Activated CD8-positive, alpha-beta T cell treated with anti-CD3 and anti-CD28 coated beads, Interleukin-2, amount 10 ng/mL, durations not matched to agents 7 days and 5 days (primary cell): Measurements from ENCODE around the gene BICDL1. TPM values are rescaled to one million over a fixed set of nuclear protein-coding genes. Genes with fewer than 3 reads are reported as not detected.

ENCODE experiments used
- ATAC-seq: fragments of 150-1000 bp; cut with Tn5 transposase; one replicate; pipeline ENCODE4 v1.10.0; 2021; ENCODE audit warnings: moderate library complexity
- CTCF ChIA-PET: fragments of 350-600 bp; sonication (Branson Sonifier 250); formaldehyde crosslinking; loops from one replicate; lab custom pipeline; 2021; ENCODE audit warnings: antibody characterized with exemption; lab: Charles Lee
- POLR2A ChIA-PET: fragments of 350-600 bp; sonication (Branson Sonifier 250); formaldehyde crosslinking; loops from one replicate; lab custom pipeline; 2021; ENCODE audit warnings: antibody characterized with exemption; lab: Charles Lee
- DNase-seq: peaks from one replicate; pipeline ENCODE4 v3.0.0-alpha.2; 2020
- H3K27ac Mint-ChIP-seq: one replicate; pipeline ENCODE4 v1.8.0; 2021; ENCODE audit warnings: mild to moderate bottlenecking, mixed read lengths
- H3K27me3 Mint-ChIP-seq: one replicate; pipeline ENCODE4 v1.8.0; 2021; ENCODE audit warnings: low read depth, mixed read lengths
- H3K36me3 Mint-ChIP-seq: one replicate; pipeline ENCODE4 v1.8.0; 2021; ENCODE audit warnings: low read depth, mixed read lengths
- H3K4me1 Mint-ChIP-seq: one replicate; pipeline ENCODE4 v1.8.0; 2021; ENCODE audit warnings: low read depth, mixed read lengths
- H3K4me3 Mint-ChIP-seq: one replicate; pipeline ENCODE4 v1.8.0; 2021; ENCODE audit warnings: mild to moderate bottlenecking, mixed read lengths
- H3K9me3 Mint-ChIP-seq: one replicate; pipeline ENCODE4 v1.8.0; 2022; ENCODE audit warnings: mixed read lengths; ENCODE audit not compliant: insufficient read depth
- total RNA-seq, 2 experiments: library from RNA; stranded (reverse); gene quantifications; one replicate each; pipeline ENCODE4 v1.2.3, GENCODE V29; 2021

Gene BICDL1
- total RNA-seq, 2 experiments from 2014 or later = 62.4 to 64.8 TPM

DNA sequence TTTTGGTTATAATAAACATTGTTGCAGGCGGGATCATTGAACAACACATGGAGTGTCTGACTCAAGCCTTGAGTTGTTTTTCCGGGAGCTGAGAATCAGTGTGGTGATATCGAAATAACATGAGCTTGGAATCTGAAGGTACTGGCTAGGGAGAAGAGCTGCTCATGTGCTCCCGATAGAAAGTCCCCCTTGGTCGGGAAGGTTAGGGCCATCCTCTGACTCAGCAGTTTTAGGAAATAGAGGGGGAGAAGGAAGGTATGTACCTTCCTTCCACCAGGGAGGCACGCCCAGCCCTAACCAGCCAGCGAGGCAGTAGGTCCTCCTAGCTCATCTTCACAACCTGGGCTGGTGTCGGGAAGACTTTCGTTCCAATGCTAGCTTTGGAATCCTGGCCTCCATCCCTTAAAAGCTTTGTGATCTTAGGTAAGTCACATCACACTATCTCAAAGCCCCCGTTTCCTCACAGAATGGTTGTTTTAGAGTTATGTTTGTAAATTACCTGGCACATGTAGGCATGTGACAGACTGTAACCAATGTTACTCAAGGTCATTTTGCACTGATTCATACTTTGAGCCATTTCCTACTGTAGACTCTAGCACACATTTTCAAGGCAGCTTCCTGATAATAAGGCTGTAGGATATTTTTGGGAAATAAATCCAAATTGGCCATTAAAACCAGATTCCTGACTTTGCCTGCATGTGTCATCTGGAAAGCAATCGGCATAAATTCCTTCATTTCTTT is 129.5 kb downstream of the BICDL1 start:
- H3K4me1 Mint-ChIP-seq = peaks cover 71% of the 10 kb centered on the region
- ChIA-PET POLR2A (interaction anchor here (1.0 to 10.6 kb wide), 6 partner anchors 8 to 184 kb away, joined by 3 to 82 read pairs (median 5); partner anchors contain the start of genes RNU4-1, RNU4-2 and RPLP0), CTCF (interaction anchor here (0.7 to 4.3 kb wide), 7 partner anchors 8 to 110 kb away, joined by 3 to 28 read pairs (median 4); partner anchors contain the start of gene RPLP0)
- no peaks in the 10 kb centered on the region for H3K9me3 Mint-ChIP-seq
- H3K36me3 Mint-ChIP-seq = peaks cover 41% of the 10 kb centered on the region
- peak overlapping the region; percentile 81 for H3K4me3 Mint-ChIP-seq
- no peak for DNase-seq
- ATAC-seq = no peak
- H3K27ac Mint-ChIP-seq = peak overlapping the region; percentile 78
- no peaks in the 10 kb centered on the region for H3K27me3 Mint-ChIP-seq

GRCh38 chr12:120119271-120119973 is 130.4 kb downstream of the BICDL1 start:
- Mint-ChIP-seq H3K4me3 (peak overlapping the region; percentile 32), H3K27ac (peak overlapping the region; percentile 8), H3K36me3 (peaks cover 34% of the 10 kb centered on the region), H3K4me1 (peaks cover 76% of the 10 kb centered on the region), H3K9me3 (no peaks in the 10 kb centered on the region), H3K27me3 (no peaks in the 10 kb centered on the region)
- ChIA-PET POLR2A (interaction anchor here (1.0 to 10.6 kb wide), 6 partner anchors 9 to 184 kb away, joined by 3 to 82 read pairs (median 4); partner anchors contain the start of genes RNU4-1, RNU4-2 and RPLP0), CTCF (interaction anchor here (0.7 to 2.9 kb wide), 5 partner anchors 9 to 109 kb away, joined by 3 to 14 read pairs (median 6); partner anchors contain the start of gene RPLP0)
- DNase-seq = no peak
- ATAC-seq = no peak

DNA sequence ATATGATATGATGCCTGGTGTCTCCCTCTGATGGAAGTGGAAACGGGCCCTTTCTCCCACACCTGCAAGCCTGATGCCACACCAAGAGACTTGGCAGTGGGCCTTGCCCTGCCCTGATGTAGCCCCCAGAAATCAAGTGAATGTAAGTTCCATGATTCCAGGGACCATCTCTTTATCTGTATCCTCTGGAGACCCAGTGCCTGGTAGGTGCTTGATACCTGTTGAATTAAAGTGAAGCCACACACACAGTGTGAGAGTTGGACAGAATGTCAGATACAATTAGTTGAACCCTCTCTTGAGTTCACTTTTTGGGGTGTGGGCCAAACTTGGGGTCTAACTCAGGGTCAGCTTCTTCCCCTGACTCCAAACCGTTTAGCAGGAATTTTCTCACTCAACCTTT is 132.3 kb downstream of the BICDL1 start:
- Mint-ChIP-seq H3K4me3 (no peak overlapping the region), H3K27me3 (no peaks in the 10 kb centered on the region), H3K9me3 (no peaks in the 10 kb centered on the region), H3K4me1 (peaks cover 59% of the 10 kb centered on the region), H3K27ac (peak overlapping the region; percentile 79), H3K36me3 (peaks cover 24% of the 10 kb centered on the region)
- DNase-seq (no peak), ATAC-seq (no peak)
- ChIA-PET POLR2A (interaction anchor here (0.8 to 10.6 kb wide), 4 partner anchors 34 to 171 kb away, joined by 3 to 82 read pairs (median 38); partner anchors contain the start of genes RNU4-1, RNU4-2 and RPLP0), CTCF (interaction anchor here (1.2 to 3.0 kb wide), 4 partner anchors 10 to 107 kb away, joined by 4 to 14 read pairs (median 8); partner anchors contain the start of gene RPLP0)

DNA sequence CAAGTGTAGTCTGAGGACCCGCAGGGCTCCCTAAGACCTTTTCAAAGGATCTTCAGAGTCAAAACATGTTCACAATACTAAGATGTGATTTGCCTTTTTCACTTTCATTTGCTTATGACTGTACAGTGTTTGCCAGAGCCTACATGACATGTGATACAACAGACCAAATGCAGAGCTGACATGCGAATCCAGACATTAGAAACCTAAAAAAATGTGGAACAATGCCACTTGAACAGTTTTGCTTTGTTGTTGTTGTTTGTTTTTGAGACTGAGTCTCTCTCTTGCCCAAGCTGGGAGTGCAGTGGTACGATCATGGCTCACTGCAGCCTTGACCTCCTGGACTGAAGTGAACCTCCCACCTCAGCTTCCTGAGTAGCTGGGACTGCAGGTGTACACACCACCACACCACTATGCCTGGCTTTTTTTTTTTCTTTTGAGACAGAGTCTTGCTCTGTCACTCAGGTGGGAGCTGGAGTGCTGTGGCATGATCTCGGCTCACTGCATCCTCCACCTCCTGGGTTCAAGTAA is 132.8 kb downstream of the BICDL1 start:
- Mint-ChIP-seq H3K4me3 (no peak overlapping the region), H3K4me1 (peaks cover 63% of the 10 kb centered on the region), H3K27me3 (no peaks in the 10 kb centered on the region), H3K27ac (peak overlapping the region; percentile 79), H3K9me3 (no peaks in the 10 kb centered on the region), H3K36me3 (peaks cover 28% of the 10 kb centered on the region)
- CTCF ChIA-PET = interaction anchor here (1.2 to 3.0 kb wide), 4 partner anchors 10 to 107 kb away, joined by 4 to 14 read pairs (median 8); partner anchors contain the start of gene RPLP0
- no peak for DNase-seq
- peak; percentile 10 for ATAC-seq
- POLR2A ChIA-PET = interaction anchor here (0.6 to 10.6 kb wide), 4 partner anchors 34 to 170 kb away, joined by 3 to 82 read pairs (median 10); partner anchors contain the start of genes RNU4-2 and RPLP0

- Mint-ChIP-seq H3K4me1 (peaks cover 45% of the 10 kb centered on the region), H3K9me3 (no peaks in the 10 kb centered on the region), H3K4me3 (no peak overlapping the region), H3K36me3 (peaks cover 33% of the 10 kb centered on the region), H3K27me3 (no peaks in the 10 kb centered on the region), H3K27ac (no peak overlapping the region)
- CTCF ChIA-PET = no interaction called here
- ATAC-seq = no peak
- POLR2A ChIA-PET = interaction anchor here (1.0 to 2.7 kb wide), 2 partner anchors 14 to 167 kb away, joined by 4 to 7 read pairs; partner anchors contain the start of gene RNU4-2
- no peak for DNase-seq
Observed at GRCh38 chr12:120125029-120125428, 136.0 kb downstream of the BICDL1 start.

DNA sequence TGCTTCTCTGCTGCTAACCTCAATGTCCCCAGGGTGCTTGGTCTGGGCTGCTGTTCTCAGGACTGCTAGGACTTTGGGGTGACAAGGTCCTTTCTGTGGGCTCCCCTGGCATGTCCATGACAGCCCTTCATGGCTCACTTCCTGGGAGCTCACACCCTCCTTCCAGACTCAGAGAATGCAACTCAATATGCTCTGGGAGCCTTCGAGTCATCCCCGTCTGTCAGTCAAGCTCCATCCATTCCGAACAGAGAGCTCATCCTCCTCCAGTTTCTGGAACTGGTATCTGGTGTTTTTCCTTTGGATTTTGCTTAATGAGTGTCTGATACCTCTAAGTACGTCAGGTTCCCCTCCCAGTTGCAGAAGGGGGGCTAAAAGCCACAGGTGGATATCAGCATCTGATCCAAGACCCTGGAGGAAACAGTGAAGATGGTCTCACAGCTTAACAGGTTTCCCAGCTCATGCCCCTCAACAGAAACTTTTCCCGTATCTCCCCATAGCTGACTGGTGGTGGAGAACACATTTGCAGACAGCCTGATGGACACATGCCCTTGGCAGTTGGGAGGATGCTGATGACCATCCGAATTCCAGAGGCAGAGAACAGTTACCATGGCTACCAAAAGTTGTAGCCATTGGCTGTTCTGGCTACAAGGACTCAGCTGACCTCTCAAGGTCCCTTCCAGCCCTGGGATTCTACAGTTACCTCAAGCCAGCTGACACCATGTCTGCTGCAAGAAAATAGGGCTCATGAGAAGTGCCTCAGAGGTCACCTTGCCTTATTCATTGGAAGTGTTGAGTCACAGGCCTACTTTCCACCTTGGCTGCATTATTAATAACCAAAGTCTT is 137.0 kb downstream of the BICDL1 start:
- DNase-seq = no peak
- H3K9me3 Mint-ChIP-seq = no peaks in the 10 kb centered on the region
- H3K27me3 Mint-ChIP-seq = no peaks in the 10 kb centered on the region
- CTCF ChIA-PET = interaction anchor here (0.9 to 1.4 kb wide), 2 partner anchors 9 to 15 kb away, joined by 4 read pairs; no protein-coding TSS in a partner anchor
- H3K4me1 Mint-ChIP-seq = peaks cover 36% of the 10 kb centered on the region
- POLR2A ChIA-PET = interaction anchor here (1.0 to 2.7 kb wide), 2 partner anchors 15 to 166 kb away, joined by 4 to 7 read pairs; partner anchors contain the start of gene RNU4-2
- no peak overlapping the region for H3K4me3 Mint-ChIP-seq
- no peak overlapping the region for H3K27ac Mint-ChIP-seq
- ATAC-seq = no peak
- peaks cover 33% of the 10 kb centered on the region for H3K36me3 Mint-ChIP-seq

GRCh38 chr12:120126635-120127005 is 137.6 kb downstream of the BICDL1 start:
- Mint-ChIP-seq H3K36me3 (peaks cover 38% of the 10 kb centered on the region), H3K27ac (peak overlapping the region; percentile 30), H3K9me3 (no peaks in the 10 kb centered on the region), H3K4me3 (no peak overlapping the region), H3K27me3 (no peaks in the 10 kb centered on the region), H3K4me1 (peaks cover 30% of the 10 kb centered on the region)
- no peak for ATAC-seq
- ChIA-PET CTCF (interaction anchor here (1.0 to 1.4 kb wide), 2 partner anchors 16 to 39 kb away, joined by 3 to 4 read pairs; no protein-coding TSS in a partner anchor), POLR2A (interaction anchor here (2.7 kb wide), 1 partner anchor 165 kb away, joined by 7 read pairs; the partner anchor contains the start of gene RNU4-2)
- DNase-seq = no peak

- POLR2A ChIA-PET = no interaction called here
- H3K36me3 Mint-ChIP-seq = peaks cover 64% of the 10 kb centered on the region
Observed at GRCh38 chr12:120130011-120130410, 141.0 kb downstream of the BICDL1 start.

GRCh38 chr12:120131116-120131515 is 142.1 kb downstream of the BICDL1 start:
- DNase-seq (no peak), ATAC-seq (no peak)
- peaks cover 63% of the 10 kb centered on the region for H3K36me3 Mint-ChIP-seq
- peaks cover 14% of the 10 kb centered on the region for H3K4me1 Mint-ChIP-seq
- no peak overlapping the region for H3K4me3 Mint-ChIP-seq
- H3K27me3 Mint-ChIP-seq = no peaks in the 10 kb centered on the region
- no peaks in the 10 kb centered on the region for H3K9me3 Mint-ChIP-seq
- CTCF ChIA-PET = interaction anchor here (1.1 kb wide), 1 partner anchor 10 kb away, joined by 4 read pairs; no protein-coding TSS in a partner anchor
- H3K27ac Mint-ChIP-seq = no peak overlapping the region
- POLR2A ChIA-PET = interaction anchor here (0.5 to 1.0 kb wide), 3 partner anchors 11 to 160 kb away, joined by 3 read pairs; no protein-coding TSS in a partner anchor

More at GRCh38 chr12:120130011-120130410, 141.0 kb downstream of the BICDL1 start:
- Mint-ChIP-seq H3K4me3 (no peak overlapping the region), H3K27me3 (no peaks in the 10 kb centered on the region), H3K27ac (peak overlapping the region; percentile 40), H3K4me1 (peaks cover 13% of the 10 kb centered on the region), H3K9me3 (no peaks in the 10 kb centered on the region)
- DNase-seq (no peak), ATAC-seq (no peak)
- CTCF ChIA-PET = no interaction called here
